ENCODE data around the gene PURA.

- no peak for TF ChIP-seq CTCF (IDR thresholded peaks at IDR 0.05; ENCODE audit: low read depth, low read length)
- no peak for TF ChIP-seq EZH2phosphoT487 (IDR thresholded peaks at IDR 0.05; ENCODE audit: low read depth)
These were observed 51.4 kb downstream of the PURA start for GRCh38 chr5:140165101-140165922.

All from OCI-LY3 (cell line).